WTC11 (cell line): Measurements from ENCODE around the gene C6orf120. TPM values are rescaled to one million over a fixed set of nuclear protein-coding genes. Genes with fewer than 3 reads are reported as not detected.

ENCODE experiments used
- ATAC-seq: fragments of 200-7000 bp; cut with Tn5 transposase; 2 replicates; pipeline ENCODE4 v1.10.0; 2021; ENCODE audit warnings: mild to moderate bottlenecking, moderate library complexity
- CTCF ChIA-PET: fragments of 300-600 bp; sonication (Branson Sonifier 250); formaldehyde crosslinking; loops from one replicate; lab custom pipeline; 2021; ENCODE audit warnings: antibody characterized with exemption; lab: Charles Lee
- POLR2A ChIA-PET: fragments of 350-600 bp; sonication (Branson Sonifier 250); formaldehyde crosslinking; loops from one replicate; lab custom pipeline; 2021; ENCODE audit warnings: antibody characterized with exemption; lab: Charles Lee
- DNase-seq: peaks from one replicate; pipeline ENCODE4 v3.0.0; 2021; ENCODE audit warnings: low spot score
- H3K27ac Mint-ChIP-seq: 2 replicates; pipeline ENCODE4 v1.8.0; 2021; ENCODE audit warnings: mixed read lengths
- H3K27me3 Mint-ChIP-seq: 2 replicates; pipeline ENCODE4 v1.8.0; 2021; ENCODE audit warnings: low read depth, mild to moderate bottlenecking, moderate library complexity, mixed read lengths
- H3K36me3 Mint-ChIP-seq: 2 replicates; pipeline ENCODE4 v1.8.0; 2021; ENCODE audit warnings: mixed read lengths
- H3K4me1 Mint-ChIP-seq: 2 replicates; pipeline ENCODE4 v1.8.0; 2022; ENCODE audit warnings: mixed read lengths
- H3K4me3 Mint-ChIP-seq: 2 replicates; pipeline ENCODE4 v1.8.0; 2021; ENCODE audit warnings: mild to moderate bottlenecking, moderate library complexity, mixed read lengths
- H3K9me3 Mint-ChIP-seq: 2 replicates; pipeline ENCODE4 v1.8.0; 2021; ENCODE audit warnings: mixed read lengths
- ATF1 ChIP-seq: sonication (generic); formaldehyde crosslinking; IDR thresholded peaks from 2 replicates; pipeline ENCODE4 v1.8.1; 2023; ENCODE audit warnings: mild to moderate bottlenecking, moderate library complexity, missing genetic modification reagents
- ATF3 ChIP-seq: sonication (generic); formaldehyde crosslinking; conservative IDR thresholded peaks from 2 replicates; pipeline ENCODE4 v1.8.1; 2022; ENCODE audit warnings: mild to moderate bottlenecking, missing genetic modification reagents
- CBFB ChIP-seq: sonication (generic); formaldehyde crosslinking; IDR thresholded peaks from 2 replicates; pipeline ENCODE4 v1.8.1; 2022; ENCODE audit warnings: mild to moderate bottlenecking, low read depth, missing genetic modification reagents
- E2F5 ChIP-seq: sonication (generic); formaldehyde crosslinking; IDR thresholded peaks from 2 replicates; pipeline ENCODE4 v1.8.1; 2022; ENCODE audit warnings: mild to moderate bottlenecking, moderate library complexity, missing genetic modification reagents
- GTF2I ChIP-seq: fragments of 250-450 bp; sonication (Bioruptor Pico); conservative IDR thresholded peaks from 2 replicates; pipeline ENCODE4 v1.4.0; 2021; ENCODE audit warnings: mild to moderate bottlenecking
- HMGA2 ChIP-seq: fragments of 250-450 bp; sonication (Bioruptor Pico); IDR thresholded peaks from 2 replicates; pipeline ENCODE4 v1.4.0; 2021; ENCODE audit warnings: mild to moderate bottlenecking, moderate library complexity
- IRF1 ChIP-seq: sonication (generic); formaldehyde crosslinking; IDR thresholded peaks from 2 replicates; pipeline ENCODE4 v1.8.0; 2023; ENCODE audit warnings: missing genetic modification reagents
- JUN ChIP-seq: sonication (generic); formaldehyde crosslinking; IDR thresholded peaks from 2 replicates; pipeline ENCODE4 v1.8.0; 2023; ENCODE audit warnings: mild to moderate bottlenecking, missing genetic modification reagents
- KAT7 ChIP-seq: sonication (generic); formaldehyde crosslinking; IDR thresholded peaks from 2 replicates; pipeline ENCODE4 v1.8.1; 2023; ENCODE audit warnings: missing genetic modification reagents, mild to moderate bottlenecking, borderline replicate concordance
- NFATC4 ChIP-seq: fragments of 250-450 bp; sonication (Bioruptor Pico); IDR thresholded peaks from 2 replicates; pipeline ENCODE4 v1.9.0; 2021; ENCODE audit warnings: mild to moderate bottlenecking
- NR3C1 ChIP-seq: sonication (generic); formaldehyde crosslinking; conservative IDR thresholded peaks from 2 replicates; pipeline ENCODE4 v1.8.1; 2023; ENCODE audit warnings: low read depth, mild to moderate bottlenecking, missing genetic modification reagents
- OVOL2 ChIP-seq: fragments of 250-450 bp; sonication (Bioruptor Pico); IDR thresholded peaks from 2 replicates; pipeline ENCODE4 v1.9.0; 2021; ENCODE audit warnings: mild to moderate bottlenecking, borderline replicate concordance
- PREB ChIP-seq: sonication (generic); formaldehyde crosslinking; IDR thresholded peaks from 2 replicates; pipeline ENCODE4 v1.8.1; 2022; ENCODE audit warnings: mild to moderate bottlenecking, missing genetic modification reagents, moderate library complexity, borderline replicate concordance
- PRRX2 ChIP-seq: fragments of 250-450 bp; sonication (Bioruptor Pico); IDR thresholded peaks from 2 replicates; pipeline ENCODE4 v1.8.0; 2021; ENCODE audit warnings: mild to moderate bottlenecking
- TEAD4 ChIP-seq: sonication (generic); formaldehyde crosslinking; IDR thresholded peaks from 2 replicates; pipeline ENCODE4 v1.8.0; 2022; ENCODE audit warnings: mild to moderate bottlenecking, missing genetic modification reagents
- ZNF138 ChIP-seq: sonication (generic); formaldehyde crosslinking; conservative IDR thresholded peaks from 2 replicates; pipeline ENCODE4 v1.8.1; 2022; ENCODE audit warnings: mild to moderate bottlenecking, moderate library complexity, missing genetic modification reagents
- ZNF423 ChIP-seq: fragments of 250-450 bp; sonication (Bioruptor Pico); IDR thresholded peaks from 2 replicates; pipeline ENCODE4 v2.1.2; 2022; ENCODE audit warnings: mild to moderate bottlenecking, moderate library complexity
- ZNF425 ChIP-seq: fragments of 250-450 bp; sonication (Bioruptor Pico); conservative IDR thresholded peaks from 2 replicates; pipeline ENCODE4 v1.9.0; 2021; ENCODE audit warnings: mild to moderate bottlenecking
- total RNA-seq: library from RNA; stranded (reverse); gene quantifications from 3 replicates; pipeline ENCODE4 v1.2.3, GENCODE V29; 2021
- TF ChIP-seq, protein P1 (sequence below): fragments of 250-450 bp; sonication (Bioruptor Pico); IDR thresholded peaks from 2 replicates; pipeline ENCODE4 v1.9.0; 2021; ENCODE audit warnings: moderate library complexity, mild to moderate bottlenecking, inconsistent platforms, borderline replicate concordance

C6orf120 gene
- total RNA-seq, 1 experiment from 2014 or later = 34.5 TPM

DNA sequence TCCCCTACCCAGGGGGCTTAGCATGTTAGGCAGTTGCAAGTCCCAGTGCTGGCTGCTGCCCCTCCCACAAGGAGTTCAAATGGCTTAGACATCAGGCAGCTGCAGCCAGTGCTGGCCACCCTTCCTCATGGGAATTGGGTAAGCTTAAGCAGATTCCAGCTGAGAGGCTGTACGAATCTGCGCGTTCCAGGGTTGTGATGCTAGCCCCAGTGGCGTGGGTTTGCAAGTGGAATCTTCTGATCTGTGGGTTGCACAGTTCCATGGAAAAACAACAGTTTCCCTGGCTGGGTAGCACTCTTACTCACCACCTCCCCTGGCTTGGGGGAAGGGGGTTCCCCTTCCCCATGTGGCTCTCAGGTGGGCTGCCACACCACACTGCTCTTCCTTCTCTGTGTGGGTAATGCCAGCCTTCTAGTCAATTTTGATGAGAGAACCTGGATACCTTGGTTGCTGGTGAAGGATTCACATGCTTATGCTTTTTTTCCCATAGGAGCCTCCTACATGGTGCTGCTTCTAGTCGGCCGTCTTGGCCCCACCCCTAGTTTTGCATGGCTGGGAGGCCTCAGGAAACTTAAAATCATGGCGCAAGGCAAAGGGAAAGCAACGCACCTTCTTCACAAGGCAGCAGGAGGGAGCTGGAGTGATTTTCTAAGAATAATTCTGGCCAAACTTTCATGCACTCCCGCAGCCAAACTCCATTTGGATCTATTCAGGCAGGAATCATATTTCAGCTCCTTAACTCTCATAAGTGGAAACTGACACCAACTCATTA is 36.5 kb downstream of the C6orf120 start (continued):
- TF ChIP-seq KAT7 (CRISPR knock-in tag) (no peak), PREB (CRISPR knock-in tag) (no peak)

DNA sequence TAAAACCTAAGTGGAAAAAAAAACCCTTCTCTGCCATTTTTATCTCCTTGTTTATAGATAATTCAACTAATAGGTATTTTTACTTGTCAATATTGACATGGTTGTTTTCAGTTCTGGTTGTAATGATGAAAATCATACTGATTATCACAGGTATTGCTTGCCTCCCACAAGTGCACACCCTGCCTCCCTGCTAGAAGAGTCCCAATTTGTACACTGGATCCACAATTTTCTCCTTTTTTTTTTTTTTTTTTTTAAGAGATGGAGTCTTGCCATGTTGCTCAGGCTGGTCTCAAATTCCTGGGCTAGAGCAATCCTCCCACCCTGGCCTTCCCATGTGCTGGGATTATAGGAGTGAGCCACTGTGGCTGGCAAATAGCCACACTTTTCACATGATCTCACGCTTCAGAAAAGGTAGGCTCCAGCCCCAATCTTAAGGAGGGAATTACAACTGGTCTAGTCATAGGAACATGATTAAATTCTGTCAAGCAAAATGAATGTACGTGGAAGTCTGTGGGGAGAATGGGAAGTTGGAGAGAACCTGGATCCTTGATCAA is 37.1 kb downstream of the C6orf120 start:
- no peaks in the 10 kb centered on the region for H3K9me3 Mint-ChIP-seq
- no peak for ATAC-seq
- DNase-seq = no peak
- no peak overlapping the region for H3K27ac Mint-ChIP-seq
- peaks cover 5% of the 10 kb centered on the region for H3K4me1 Mint-ChIP-seq
- CTCF ChIA-PET = no interaction called here
- no peak overlapping the region for H3K4me3 Mint-ChIP-seq
- no peak for TF ChIP-seq PRRX2
- no peak for TF ChIP-seq GTF2I (CRISPR knock-in tag)
- no peak for TF ChIP-seq NFATC4 (CRISPR knock-in tag)
- no peak for TF ChIP-seq HMGA2 (CRISPR knock-in tag)
- no peak for TF ChIP-seq ZNF425 (CRISPR knock-in tag)
- TF ChIP-seq E2F5 = no peak
- no peak for TF ChIP-seq JUN (CRISPR knock-in tag)
- no peak for TF ChIP-seq ZNF138
- no peak for TF ChIP-seq ATF1 (CRISPR knock-in tag)
- POLR2A ChIA-PET = no interaction called here
- no peaks in the 10 kb centered on the region for H3K36me3 Mint-ChIP-seq
- peaks cover 14% of the 10 kb centered on the region for H3K27me3 Mint-ChIP-seq

DNA sequence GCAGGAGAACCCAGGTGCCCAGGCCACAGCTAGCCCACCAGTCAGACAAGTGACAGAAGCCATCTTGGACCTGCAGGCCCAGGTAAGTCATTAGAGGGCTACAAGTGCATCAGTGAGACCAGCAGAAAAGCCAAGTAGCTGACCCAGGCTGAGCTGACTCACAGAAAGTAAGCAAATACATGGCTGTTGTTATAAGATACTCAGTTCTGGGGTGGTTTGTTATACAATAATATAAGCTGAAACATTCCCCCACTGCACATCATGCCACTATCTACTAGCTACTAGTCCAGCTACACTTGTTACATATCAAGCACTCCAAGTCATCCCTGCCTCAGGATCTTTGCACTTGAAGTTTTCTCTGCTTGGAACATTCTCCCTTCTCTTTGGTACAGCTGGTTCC is 39.4 kb downstream of the C6orf120 start:
- Mint-ChIP-seq H3K9me3 (peaks cover 5% of the 10 kb centered on the region; the same call in 1 of the 2 replicates), H3K27ac (no peak overlapping the region), H3K4me1 (peaks cover 5% of the 10 kb centered on the region), H3K27me3 (peaks cover 8% of the 10 kb centered on the region)
- ChIA-PET POLR2A (no interaction called here), CTCF (no interaction called here)
- ATAC-seq = no peak
- TF ChIP-seq ATF3 (no peak), ATF1 (CRISPR knock-in tag) (no peak), ZNF423 (CRISPR knock-in tag) (no peak), TEAD4 (CRISPR knock-in tag) (no peak), CBFB (CRISPR knock-in tag) (no peak), OVOL2 (CRISPR knock-in tag) (no peak), IRF1 (no peak), NR3C1 (no peak)
- TF ChIP-seq, protein P1, sequence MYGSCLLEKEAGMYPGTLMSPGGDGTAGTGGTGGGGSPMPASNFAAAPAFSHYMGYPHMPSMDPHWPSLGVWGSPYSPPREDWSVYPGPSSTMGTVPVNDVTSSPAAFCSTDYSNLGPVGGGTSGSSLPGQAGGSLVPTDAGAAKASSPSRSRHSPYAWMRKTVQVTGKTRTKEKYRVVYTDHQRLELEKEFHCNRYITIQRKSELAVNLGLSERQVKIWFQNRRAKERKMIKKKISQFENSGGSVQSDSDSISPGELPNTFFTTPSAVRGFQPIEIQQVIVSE (CRISPR knock-in tag) = no peak
- TF ChIP-seq, all 79 proteins: peak for 0
- no peak for DNase-seq
- no peak overlapping the region for H3K4me3 Mint-ChIP-seq
- no peaks in the 10 kb centered on the region for H3K36me3 Mint-ChIP-seq
